HepG2 (cell line): ENCODE results near the gene BCKDHB. TPM values are rescaled to one million over a fixed set of nuclear protein-coding genes. Genes with fewer than 3 reads are reported as not detected.

Experiments used
- ATAC-seq: fragments of 200-7000 bp; cut with Tn5 transposase; 3 replicates; pipeline ENCODE4 v1.9.1; 2020; ENCODE audit warnings: mild to moderate bottlenecking, moderate library complexity
- BruUV-seq: library from RNA; stranded (reverse); fragments of 400-500 nt; replicated peaks from 2 replicates; lab custom pipeline; 2021; lab: Mats Ljungman, UMichigan
- CTCF ChIA-PET: fragments of 300-600 bp; formaldehyde crosslinking; extraction: SDS; loops from one replicate; lab custom pipeline; 2021; ENCODE audit warnings: low total read pairs, inconsistent platforms, low intra/inter-chr PET ratio; lab: Yijun Ruan, JAX
- POLR2A ChIA-PET: fragments of 350-600 bp; sonication (Branson Sonifier 250); formaldehyde crosslinking; loops from one replicate; lab custom pipeline; 2020; ENCODE audit warnings: antibody characterized with exemption, inconsistent platforms; lab: Yijun Ruan, JAX
- DNase-seq: peaks from one replicate; pipeline ENCODE4 v3.0.0-alpha.2; 2015; ENCODE audit warnings: low spot score
- FAIRE-seq: peaks from 3 replicates; lab custom pipeline; 2011; peaks lifted over from hg19 to GRCh38; lab: Jason Lieb, UNC
- H2AFZ ChIP-seq: one replicate; pipeline ENCODE4 v1.6.1; 2011; ENCODE audit warnings: low read length, inconsistent platforms
- H3K27ac ChIP-seq: fragments of 300-600 bp; 3 replicates; pipeline ENCODE4 v1.8.0; 2011; ENCODE audit warnings: mixed run types, mild to moderate bottlenecking, mixed read lengths, low read length, inconsistent platforms; ENCODE audit not compliant: insufficient read depth; ENCODE audit errors: extremely low read length
- H3K27me3 ChIP-seq, 2 experiments: fragments of 200-600 bp in 1 of 2; 2 replicates in 1 of 2; 3 replicates in 1 of 2; pipeline versions ENCODE4 v1.6.0 to v1.8.0; 2011; ENCODE audit warnings: low read length in 2 of 2, mild to moderate bottlenecking in 2 of 2, moderate library complexity in 2 of 2, inconsistent platforms in 1 of 2; ENCODE audit not compliant: insufficient read depth in 2 of 2, control insufficient read depth in 1 of 2
- H3K36me3 ChIP-seq, 2 experiments: fragments of 200-600 bp in 1 of 2; replicated peaks in 1 of 2; 2 replicates in 1 of 2; 3 replicates in 1 of 2; pipeline versions ENCODE4 v1.5.1 to v1.8.0; 2011; ENCODE audit warnings: low read length in 2 of 2, inconsistent platforms in 1 of 2; ENCODE audit not compliant: insufficient read depth in 2 of 2, control insufficient read depth in 1 of 2
- H3K4me1 ChIP-seq: 2 replicates; pipeline ENCODE4 v1.5.1; 2012; ENCODE audit warnings: low read length, inconsistent platforms; ENCODE audit not compliant: insufficient read depth
- H3K4me2 ChIP-seq: 2 replicates; pipeline ENCODE4 v1.6.0; 2011; ENCODE audit warnings: low read depth, low read length, inconsistent platforms
- H3K4me3 ChIP-seq, 3 experiments: fragments of 200-600 bp in 1 of 3; sonication (generic), shearing (Covaris generic) in 1 of 3; replicated peaks in 1 of 3; 2 replicates each; pipeline ENCODE4 v1.5.1; 2011 to 2016; ENCODE audit warnings: low read length in 3 of 3, inconsistent platforms in 2 of 3, low read depth in 2 of 3, mild to moderate bottlenecking in 2 of 3, control low read depth in 1 of 3, mixed read lengths in 1 of 3; ENCODE audit not compliant: insufficient read depth in 1 of 3
- H3K79me2 ChIP-seq: one replicate; pipeline ENCODE4 v1.6.1; 2011; ENCODE audit warnings: low read length, inconsistent platforms; ENCODE audit not compliant: insufficient read depth
- H3K9ac ChIP-seq: 2 replicates; pipeline ENCODE4 v1.6.0; 2011; ENCODE audit warnings: mild to moderate bottlenecking, low read depth, low read length, inconsistent platforms; ENCODE audit not compliant: insufficient read depth
- H3K9me3 ChIP-seq: 2 replicates; pipeline ENCODE4 v1.5.1; 2012; ENCODE audit warnings: mild to moderate bottlenecking, low read length
- H4K20me1 ChIP-seq: 2 replicates; pipeline ENCODE4 v1.6.0; 2011; ENCODE audit warnings: inconsistent platforms, mild to moderate bottlenecking, low read length, moderate library complexity; ENCODE audit not compliant: insufficient read depth
- ATF7-NPFF ChIP-seq: sonication (generic); formaldehyde crosslinking; IDR thresholded peaks from 2 replicates; pipeline ENCODE4 v1.8.1; 2023; ENCODE audit warnings: mild to moderate bottlenecking, low read depth, missing genetic modification reagents, moderate library complexity
- CENPX ChIP-seq: sonication (generic); formaldehyde crosslinking; IDR thresholded peaks from 2 replicates; pipeline ENCODE4 v1.9.0; 2021; ENCODE audit warnings: mild to moderate bottlenecking, missing genetic modification reagents, moderate library complexity
- CHCHD3 ChIP-seq: sonication (generic); formaldehyde crosslinking; IDR thresholded peaks from 2 replicates; pipeline ENCODE4 v1.8.0; 2022; ENCODE audit warnings: mild to moderate bottlenecking, missing genetic modification reagents, moderate library complexity
- DR1 ChIP-seq: sonication (generic); formaldehyde crosslinking; IDR thresholded peaks from 2 replicates; pipeline ENCODE4 v1.8.0; 2021; ENCODE audit warnings: mild to moderate bottlenecking, missing genetic modification reagents, inconsistent platforms
- ERF ChIP-seq: IDR thresholded peaks from 2 replicates; pipeline ENCODE4 v1.6.1; 2018; ENCODE audit warnings: missing biosample characterization, missing genetic modification reagents
- FOXJ3 ChIP-seq: sonication (generic); formaldehyde crosslinking; IDR thresholded peaks from 2 replicates; pipeline ENCODE4 v1.4.0; 2020; ENCODE audit warnings: missing genetic modification reagents, mild to moderate bottlenecking, borderline replicate concordance
- GATAD1 ChIP-seq: IDR thresholded peaks from 2 replicates; pipeline ENCODE4 v1.6.1; 2016; ENCODE audit warnings: missing genetic modification reagents, missing compliant biosample characterization
- HES4 ChIP-seq: sonication (generic); formaldehyde crosslinking; IDR thresholded peaks from 2 replicates; pipeline ENCODE4 v1.9.0; 2021; ENCODE audit warnings: mild to moderate bottlenecking, missing genetic modification reagents, borderline replicate concordance
- KLF11 ChIP-seq: IDR thresholded peaks from 2 replicates; pipeline ENCODE4 v1.6.1; 2016; ENCODE audit warnings: missing compliant biosample characterization
- MAF1 ChIP-seq: sonication (generic); formaldehyde crosslinking; IDR thresholded peaks from 2 replicates; pipeline ENCODE4 v1.5.0; 2020; ENCODE audit warnings: missing genetic modification reagents, borderline replicate concordance
- NBN ChIP-seq: fragments of 450-650 bp; conservative IDR thresholded peaks from 2 replicates; pipeline ENCODE4 v1.6.1; 2017
- PAWR ChIP-seq: sonication (generic); formaldehyde crosslinking; IDR thresholded peaks from 2 replicates; pipeline ENCODE4 v1.4.0; 2020; ENCODE audit warnings: missing genetic modification reagents, mild to moderate bottlenecking, borderline replicate concordance
- SMAD1 ChIP-seq: sonication (generic); formaldehyde crosslinking; IDR thresholded peaks from 2 replicates; pipeline ENCODE4 v1.4.0; 2020; ENCODE audit warnings: missing genetic modification reagents, low read depth, mild to moderate bottlenecking, borderline replicate concordance
- TP53 ChIP-seq: sonication (generic); formaldehyde crosslinking; conservative IDR thresholded peaks from 2 replicates; pipeline ENCODE4 v1.4.0; 2020; ENCODE audit warnings: missing genetic modification reagents
- ZHX2 ChIP-seq, 2 experiments: sonication (generic) in 1 of 2; formaldehyde crosslinking in 1 of 2; IDR thresholded peaks; 2 replicates each; pipeline versions ENCODE4 v1.6.1 to v1.9.0; 2014 to 2022; ENCODE audit warnings: antibody characterized with exemption in 1 of 2, borderline replicate concordance in 1 of 2, inconsistent platforms in 1 of 2, low read depth in 1 of 2, missing genetic modification reagents in 1 of 2
- ZNF446 ChIP-seq: sonication (generic); formaldehyde crosslinking; IDR thresholded peaks from 2 replicates; pipeline ENCODE4 v1.5.0; 2020; ENCODE audit warnings: mild to moderate bottlenecking, missing genetic modification reagents
- ZNF468 ChIP-seq: sonication (generic); formaldehyde crosslinking; IDR thresholded peaks from 2 replicates; pipeline ENCODE4 v1.8.0; 2022; ENCODE audit warnings: mild to moderate bottlenecking, moderate library complexity, missing genetic modification reagents
- ZNF674 ChIP-seq: sonication (generic); formaldehyde crosslinking; IDR thresholded peaks from 2 replicates; pipeline ENCODE4 v1.5.0; 2020; ENCODE audit warnings: low read depth, mild to moderate bottlenecking, missing genetic modification reagents
- ZNF740 ChIP-seq: sonication (generic); formaldehyde crosslinking; IDR thresholded peaks from 2 replicates; pipeline ENCODE4 v1.4.0; 2020; ENCODE audit warnings: missing genetic modification reagents
- ZNF746 ChIP-seq: sonication (generic); formaldehyde crosslinking; IDR thresholded peaks from 2 replicates; pipeline ENCODE4 v1.8.0; 2022; ENCODE audit warnings: mild to moderate bottlenecking, missing genetic modification reagents
- in situ Hi-C: cut with HindIII; loops from 2 replicates; pipeline ENCODE4 v1.10.0; 2017; ENCODE audit warnings: low pct_unique_long_range_greater_than_20kb; ENCODE audit not compliant: extremely low pct_ligation_motif_present
- intact Hi-C: fragments of 100-400 bp; cut with micrococcal nuclease; formaldehyde crosslinking; loops from one replicate; pipeline ENCODE4 v1.10.0; 2022; ENCODE audit not compliant: unreplicated experiment
- polyA plus RNA-seq, 8 experiments: library from polyadenylated mRNA; depleted of rRNA in 3 of 8; stranded (reverse) in 7 of 8; unstranded in 1 of 8; fragments of >200 nt; fragmentation: Illumina TruSeq in 4 of 8; extraction: Trizol in 4 of 8; gene quantifications; 2 replicates each; pipeline versions ENCODE4 v1.2.1 to v1.2.3, GENCODE V29; 2011 to 2016; ENCODE audit warnings: low read depth in 4 of 8, missing spikeins in 1 of 8, mixed read lengths in 1 of 8; ENCODE audit not compliant: insufficient read depth in 1 of 8
- total RNA-seq, 5 experiments: library from RNA; depleted of rRNA; stranded (reverse); fragments of >200 nt; fragmentation: Illumina TruSeq; extraction: Trizol; gene quantifications; 2 replicates each; pipeline ENCODE4 v1.2.3, GENCODE V29; 2016; ENCODE audit warnings: low read depth in 1 of 5

The BCKDHB gene
- total and polyA plus RNA-seq, 2 of the 13 experiments (the other 11 are each of a cell fraction or from before 2014, with no cell fraction given), result 10.8 to 13.6 TPM

- Histone ChIP-seq H3K4me1 (no peaks in the 10 kb centered on the region), H3K4me2 (no peak overlapping the region), H3K4me3 (no peak overlapping the region), H3K27ac (no peak overlapping the region), H3K79me2 (no peaks in the 10 kb centered on the region), H3K36me3 (no peaks in the 10 kb centered on the region), H2AFZ (no peak overlapping the region), H4K20me1 (no peaks in the 10 kb centered on the region), H3K9ac (no peak overlapping the region), H3K9me3 (no peaks in the 10 kb centered on the region), H3K27me3 (no peaks in the 10 kb centered on the region)
- DNase-seq, result no peak
- in situ Hi-C loops, result no loop called here
- no peak for FAIRE-seq
- no peak for ATAC-seq
- intact Hi-C loops, result no loop called here
- BruUV-seq, result no TSS peak
- POLR2A ChIA-PET, result no interaction called here
- CTCF ChIA-PET, result no interaction called here
- TF ChIP-seq CHCHD3 (CRISPR knock-in tag) (no peak), FOXJ3 (CRISPR knock-in tag) (no peak), HES4 (CRISPR knock-in tag) (no peak), NBN (no peak), DR1 (CRISPR knock-in tag) (no peak), ZNF446 (CRISPR knock-in tag) (no peak), SMAD1 (no peak), ERF (CRISPR knock-in tag) (no peak), ZNF674 (CRISPR knock-in tag) (no peak), PAWR (CRISPR knock-in tag) (no peak), ZNF740 (CRISPR knock-in tag) (no peak), ZNF468 (CRISPR knock-in tag) (no peak), ZHX2 (IDR thresholded peaks at IDR 0.05; ENCODE audit: low read depth) (no peak), ZHX2 (CRISPR knock-in tag; IDR thresholded peaks at IDR 0.05; ENCODE audit: borderline replicate concordance) (no peak), ZNF746 (no peak), TP53 (CRISPR knock-in tag) (no peak), GATAD1 (CRISPR knock-in tag) (no peak), MAF1 (CRISPR knock-in tag) (no peak), KLF11 (CRISPR knock-in tag) (no peak), ATF7-NPFF (CRISPR knock-in tag) (no peak), CENPX (CRISPR knock-in tag) (no peak)
Measured at GRCh38 chr6:80366714-80367113, 260.2 kb downstream of the BCKDHB start.
